WERI-Rb-1 (cell line): Measurements from ENCODE around the gene UGT1A7.

Experiments used
- DNase-seq: peaks from one replicate; pipeline ENCODE4 v3.0.0-alpha.2; 2020
- H3K27ac ChIP-seq: fragments of 250-450 bp; sonication (Bioruptor Pico); 2 replicates; pipeline ENCODE4 v1.5.1; 2020; ENCODE audit warnings: mild to moderate bottlenecking, moderate library complexity
- H3K27me3 ChIP-seq: fragments of 250-450 bp; sonication (Bioruptor Pico); 2 replicates; pipeline ENCODE4 v1.5.1; 2021; ENCODE audit warnings: mild to moderate bottlenecking, low read depth, moderate library complexity; ENCODE audit not compliant: insufficient read depth, severe bottlenecking
- H3K36me3 ChIP-seq: fragments of 250-450 bp; sonication (Bioruptor Pico); 2 replicates; pipeline ENCODE4 v1.5.1; 2020; ENCODE audit warnings: mild to moderate bottlenecking, moderate library complexity
- H3K4me3 ChIP-seq: 2 replicates; pipeline ENCODE4 v1.5.1; 2011; ENCODE audit warnings: low read depth, mild to moderate bottlenecking, control low read depth, low read length
- H3K9me3 ChIP-seq: fragments of 250-450 bp; sonication (Bioruptor Pico); 2 replicates; pipeline ENCODE4 v1.5.1; 2021; ENCODE audit warnings: mild to moderate bottlenecking, moderate library complexity; ENCODE audit not compliant: severe bottlenecking
- CTCF ChIP-seq: IDR thresholded peaks from 2 replicates; pipeline ENCODE4 v1.5.1; 2011; ENCODE audit warnings: low read depth, mild to moderate bottlenecking, control low read depth, inconsistent platforms, low read length

Gene UGT1A7

GRCh38 chr2:233691443-233692433 lies 10.0 kb downstream of the UGT1A7 start:
- DNase-seq, result no peak
- Histone ChIP-seq H3K27ac (no peak overlapping the region), H3K9me3 (no peaks in the 10 kb centered on the region), H3K27me3 (no peaks in the 10 kb centered on the region), H3K4me3 (no peak overlapping the region), H3K36me3 (no peaks in the 10 kb centered on the region)
- no peak for TF ChIP-seq CTCF

GRCh38 chr2:233692648-233693047 lies 10.9 kb downstream of the UGT1A7 start, which contains the start of gene UGT1A6:
TSS of gene UGT1A6 (plus strand) at chr2:233692890. CDS start at chr2:233693005, 115 bp downstream.
- H3K9me3 ChIP-seq, result no peaks in the 10 kb centered on the region
- H3K36me3 ChIP-seq, result no peaks in the 10 kb centered on the region
- no peak within 1 kb of the TSS for H3K4me3 ChIP-seq
- H3K27me3 ChIP-seq, result no peaks in the 10 kb centered on the region
- H3K27ac ChIP-seq, result no peak within 1 kb of the TSS
- DNase-seq, result no peak
- no peak for TF ChIP-seq CTCF

GRCh38 chr2:233693963-233694362 lies 12.3 kb downstream of the UGT1A7 start:
- no peaks in the 10 kb centered on the region for H3K36me3 ChIP-seq
- no peaks in the 10 kb centered on the region for H3K9me3 ChIP-seq
- no peak for DNase-seq
- TF ChIP-seq CTCF, result no peak
- no peaks in the 10 kb centered on the region for H3K27me3 ChIP-seq
- H3K27ac ChIP-seq, result no peak overlapping the region
- H3K4me3 ChIP-seq, result no peak overlapping the region

GRCh38 chr2:233698740-233699139 lies 17.0 kb downstream of the UGT1A7 start:
- peaks cover 2% of the 10 kb centered on the region for H3K9me3 ChIP-seq
- H3K27ac ChIP-seq, result no peak overlapping the region
- no peaks in the 10 kb centered on the region for H3K27me3 ChIP-seq
- no peak overlapping the region for H3K4me3 ChIP-seq
- no peaks in the 10 kb centered on the region for H3K36me3 ChIP-seq
- no peak for TF ChIP-seq CTCF
- DNase-seq, result no peak

- H3K36me3 ChIP-seq, result no peaks in the 10 kb centered on the region
- H3K9me3 ChIP-seq, result peaks cover 2% of the 10 kb centered on the region
- no peak overlapping the region for H3K4me3 ChIP-seq
- no peak overlapping the region for H3K27ac ChIP-seq
- no peak for DNase-seq
- no peak for TF ChIP-seq CTCF
- no peaks in the 10 kb centered on the region for H3K27me3 ChIP-seq
Observed at GRCh38 chr2:233699424-233700027, 17.8 kb downstream of the UGT1A7 start.
